Body of pancreas (tissue), 4 donors: ENCODE results near the gene EML6.

Source experiments
- CTCF ChIP-seq, 7 experiments: fragments of 450-650 bp in 4 of 7; fragments of 200-600 bp in 3 of 7; sonication (generic) in 3 of 7; IDR thresholded peaks; one replicate each; pipeline ENCODE4 v1.5.1; 2016 to 2019; ENCODE audit warnings: antibody characterized with exemption in 7 of 7
- POLR2A ChIP-seq, 3 donors: fragments of 450-650 bp; IDR thresholded peaks; one replicate each; pipeline ENCODE4 v1.6.1; 2016; ENCODE audit warnings: antibody characterized with exemption in 3 of 3, mild to moderate bottlenecking in 2 of 3

DNA sequence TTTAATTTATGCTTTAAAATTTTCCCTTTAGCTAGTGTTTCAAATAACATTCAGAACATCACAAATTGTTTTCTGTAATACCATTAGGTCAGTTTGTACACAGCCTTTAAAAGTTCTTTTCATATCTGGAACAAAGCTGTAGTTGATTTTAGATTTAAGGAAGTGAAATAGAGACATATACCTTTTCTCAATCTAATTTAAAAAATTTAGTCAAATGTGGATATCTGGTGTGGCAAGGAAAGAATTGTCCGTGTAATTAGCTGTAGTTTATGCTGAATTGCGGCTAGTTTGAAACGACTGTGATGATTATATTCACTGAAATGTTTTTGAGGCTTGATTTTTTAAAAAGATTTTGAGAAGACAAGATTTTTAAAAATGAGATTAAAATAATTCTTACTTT, 59.9 kb downstream of the EML6 start:
- TF ChIP-seq CTCF (IDR thresholded peaks at IDR 0.05) = no peak
- no peak for TF ChIP-seq POLR2A (IDR thresholded peaks at IDR 0.05)
